Muscle of leg (tissue), 11 donors: ENCODE measurements around the gene PIEZO1. TPM values are rescaled to one million over a fixed set of nuclear protein-coding genes. Genes with fewer than 3 reads are reported as not detected.
"Not testable (repeated sequence)": the region's sequence is repeated elsewhere in the genome, so short reads cannot be mapped to it uniquely, and the experiment has no call there.

Experiments
- DNase-seq: peaks from one replicate; pipeline ENCODE4 v3.0.0; 2013
- H3K27ac ChIP-seq: one replicate; pipeline ENCODE4 v1.5.1; 2013; ENCODE audit warnings: mild to moderate bottlenecking, low read length, control low read depth
- H3K27me3 ChIP-seq: one replicate; pipeline ENCODE4 v1.6.1; 2013; ENCODE audit warnings: low read length; ENCODE audit not compliant: control insufficient read depth, insufficient read depth
- H3K36me3 ChIP-seq: one replicate; pipeline ENCODE4 v1.6.1; 2013; ENCODE audit warnings: low read length; ENCODE audit not compliant: control insufficient read depth, insufficient read depth
- H3K4me1 ChIP-seq: one replicate; pipeline ENCODE4 v1.6.1; 2013; ENCODE audit warnings: low read length; ENCODE audit not compliant: control insufficient read depth, insufficient read depth
- H3K4me3 ChIP-seq: one replicate; pipeline ENCODE4 v1.5.1; 2013; ENCODE audit warnings: low read length, control low read depth
- H3K9me3 ChIP-seq: replicated peaks from 2 replicates; pipeline ENCODE4 v1.6.1; 2013; ENCODE audit warnings: low read depth, low read length; ENCODE audit not compliant: control insufficient read depth
- WGBS: methylation state at CpG from one replicate; pipeline ENCODE4 v1.1.5; 2013; ENCODE audit warnings: missing lambda C conversion rate; ENCODE audit not compliant: insufficient coverage; 5-methylcytosine and 5-hydroxymethylcytosine counted together
- polyA plus RNA-seq, 8 donors: library from polyadenylated mRNA; unstranded; fragments of 120-200 nt; gene quantifications; one replicate each; pipeline versions ENCODE4 v1.2.1 to v1.2.3, GENCODE V29; 2013; ENCODE audit warnings: inconsistent platforms in 1 of 8, low replicate concordance in 1 of 8; ENCODE audit not compliant: insufficient read length in 8 of 8, insufficient read depth in 1 of 8
- total RNA-seq: library from RNA; stranded (reverse); fragments of 120-200 nt; gene quantifications from one replicate; pipeline ENCODE4 v1.2.4, GENCODE V29; 2013

The PIEZO1 gene
- total and polyA plus RNA-seq, 9 donors, result 48.6 to 75.6 (median 59.3) TPM

GRCh38 chr16:88677721-88678120 lies 107.3 kb downstream of the PIEZO1 start:
- Histone ChIP-seq H3K9me3 (no peaks in the 10 kb centered on the region), H3K27ac (no peak overlapping the region), H3K27me3 (peaks cover 21% of the 10 kb centered on the region), H3K4me3 (no peak overlapping the region), H3K36me3 (peaks cover 9% of the 10 kb centered on the region), H3K4me1 (peaks cover 47% of the 10 kb centered on the region)
- no peak for DNase-seq
- 52% methylated on average over 7 of the region's 13 CpGs for WGBS

- Histone ChIP-seq H3K4me3 (no peak overlapping the region), H3K27ac (no peak overlapping the region), H3K4me1 (peaks cover 51% of the 10 kb centered on the region), H3K9me3 (no peaks in the 10 kb centered on the region), H3K27me3 (peaks cover 15% of the 10 kb centered on the region), H3K36me3 (peaks cover 12% of the 10 kb centered on the region)
- 69% methylated on average over 19 of the region's 22 CpGs for WGBS
- DNase-seq, result no peak
Observed at GRCh38 chr16:88676502-88677242, 108.3 kb downstream of the PIEZO1 start.

- 90% methylated on average over 13 of the region's 19 CpGs for WGBS
- Histone ChIP-seq H3K4me1 (peaks cover 51% of the 10 kb centered on the region), H3K36me3 (peaks cover 12% of the 10 kb centered on the region), H3K4me3 (no peak overlapping the region), H3K27ac (peak overlapping the region; percentile 82), H3K9me3 (no peaks in the 10 kb centered on the region), H3K27me3 (peaks cover 9% of the 10 kb centered on the region)
- DNase-seq, result peak; percentile 51
Observed at GRCh38 chr16:88673716-88674379, 111.2 kb downstream of the PIEZO1 start.

GRCh38 chr16:88672776-88673175 lies 112.2 kb downstream of the PIEZO1 start:
- no peak for DNase-seq
- Histone ChIP-seq H3K27ac (peak overlapping the region; percentile 74), H3K27me3 (no peaks in the 10 kb centered on the region), H3K4me3 (no peak overlapping the region), H3K36me3 (peaks cover 14% of the 10 kb centered on the region), H3K4me1 (peaks cover 48% of the 10 kb centered on the region), H3K9me3 (no peaks in the 10 kb centered on the region)
- WGBS, result 22% methylated on average over 4 of the region's 11 CpGs

GRCh38 chr16:88671806-88672205 lies 113.2 kb downstream of the PIEZO1 start:
- Histone ChIP-seq H3K27me3 (no peaks in the 10 kb centered on the region), H3K9me3 (no peaks in the 10 kb centered on the region), H3K27ac (no peak overlapping the region), H3K36me3 (peaks cover 16% of the 10 kb centered on the region), H3K4me1 (peaks cover 46% of the 10 kb centered on the region), H3K4me3 (no peak overlapping the region)
- WGBS, result 89% methylated on average over 23 of the region's 23 CpGs
- DNase-seq, result no peak

DNA sequence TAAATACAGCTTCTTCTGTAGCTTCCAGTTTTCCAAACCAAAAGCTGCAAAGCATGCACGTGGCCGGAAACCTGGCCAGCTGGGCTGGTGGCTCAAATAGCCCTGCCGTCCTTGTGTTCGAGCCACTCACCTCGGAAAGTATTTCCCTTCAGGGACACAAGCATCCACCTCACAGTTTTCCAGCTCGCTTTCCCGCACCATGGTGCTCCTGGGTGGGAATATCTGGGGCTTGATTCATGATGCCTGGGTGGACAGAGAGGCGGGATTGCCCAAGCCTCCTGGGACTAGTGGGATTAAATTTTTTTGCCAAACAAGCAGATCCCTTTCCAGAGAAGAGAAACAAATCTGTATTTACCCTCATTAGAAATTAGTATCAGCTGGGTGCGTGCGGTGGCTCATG lies 115.0 kb downstream of the PIEZO1 start:
- no peak overlapping the region for H3K27ac ChIP-seq
- WGBS, result no CpG with 5 or more reads among the region's 10 CpGs
- DNase-seq, result peak; percentile 59
- H3K4me1 ChIP-seq, result peaks cover 35% of the 10 kb centered on the region
- no peaks in the 10 kb centered on the region for H3K9me3 ChIP-seq
- no peak overlapping the region for H3K4me3 ChIP-seq
- no peaks in the 10 kb centered on the region for H3K27me3 ChIP-seq
- H3K36me3 ChIP-seq, result peaks cover 11% of the 10 kb centered on the region

DNA sequence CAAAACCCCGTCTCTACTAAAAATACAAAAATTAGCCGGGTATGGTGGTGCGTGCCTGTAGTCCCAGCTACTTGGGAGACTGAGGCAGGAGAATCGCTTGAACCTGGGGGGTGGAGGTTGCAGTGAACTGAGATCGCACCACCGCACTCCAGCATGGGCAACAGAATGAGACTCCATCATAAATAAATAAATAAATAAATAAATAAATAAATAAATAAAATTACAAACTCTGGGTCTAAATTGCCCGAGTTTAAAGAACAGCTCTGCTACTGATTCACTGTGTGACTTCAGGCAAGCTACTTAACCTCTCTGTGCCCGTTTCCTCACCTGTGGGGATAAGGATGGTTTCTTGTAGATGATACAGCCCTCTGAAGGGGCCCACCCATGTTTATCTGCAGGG lies 115.5 kb downstream of the PIEZO1 start:
- not testable (repeated sequence) for H3K27ac ChIP-seq, H3K27me3 ChIP-seq, DNase-seq, H3K4me3 ChIP-seq, H3K9me3 ChIP-seq
- H3K36me3 ChIP-seq, result peaks cover 11% of the 10 kb centered on the region
- WGBS, result no CpG with 5 or more reads among the region's 8 CpGs
- peaks cover 36% of the 10 kb centered on the region for H3K4me1 ChIP-seq

- 20% methylated on average over 2 of the region's 5 CpGs for WGBS
- H3K36me3 ChIP-seq, result peaks cover 11% of the 10 kb centered on the region
- peaks cover 26% of the 10 kb centered on the region for H3K4me1 ChIP-seq
- DNase-seq, result no peak
- H3K9me3 ChIP-seq, result no peaks in the 10 kb centered on the region
- H3K4me3 ChIP-seq, result no peak overlapping the region
- no peaks in the 10 kb centered on the region for H3K27me3 ChIP-seq
- no peak overlapping the region for H3K27ac ChIP-seq
Observed at GRCh38 chr16:88667461-88667860, 117.6 kb downstream of the PIEZO1 start.

- H3K27ac ChIP-seq, result peak overlapping the region; percentile 62
Observed at GRCh38 chr16:88665570-88665969, 119.5 kb downstream of the PIEZO1 start.

More at GRCh38 chr16:88665570-88665969, 119.5 kb downstream of the PIEZO1 start:
- no CpG with 5 or more reads among the region's 3 CpGs for WGBS
- H3K27me3 ChIP-seq, result no peaks in the 10 kb centered on the region
- DNase-seq, result no peak
- no peak overlapping the region for H3K4me3 ChIP-seq
- H3K4me1 ChIP-seq, result peaks cover 31% of the 10 kb centered on the region
- H3K9me3 ChIP-seq, result no peaks in the 10 kb centered on the region
- H3K36me3 ChIP-seq, result peaks cover 8% of the 10 kb centered on the region
